PC-3 (cell line): ENCODE results near the gene ITPRID2. TPM values are rescaled to one million over a fixed set of nuclear protein-coding genes. Genes with fewer than 3 reads are reported as not detected.

Source experiments
- ATAC-seq: fragments of 200-7000 bp; cut with Tn5 transposase; 2 replicates; pipeline ENCODE4 v1.9.1; 2020; ENCODE audit warnings: mild to moderate bottlenecking, moderate library complexity
- BruUV-seq: library from RNA; stranded (reverse); fragments of 400-500 nt; replicated peaks from 2 replicates; lab custom pipeline; 2021; lab: Mats Ljungman, UMichigan
- CTCF ChIA-PET: fragments of 300-600 bp; sonication (Branson Sonifier 250); formaldehyde crosslinking; loops from one replicate; lab custom pipeline; 2022; ENCODE audit warnings: antibody characterized with exemption; lab: Charles Lee
- POLR2A ChIA-PET: fragments of 300-600 bp; sonication (Branson Sonifier 250); formaldehyde crosslinking; loops from one replicate; lab custom pipeline; 2022; ENCODE audit warnings: antibody characterized with exemption; ENCODE audit not compliant: unreplicated experiment; lab: Charles Lee
- DNase-seq: peaks from one replicate; pipeline ENCODE4 v3.0.0-alpha.2; 2015
- H2AFZ ChIP-seq: fragments of 300-600 bp; sonication (generic); 2 replicates; pipeline ENCODE4 v1.6.0; 2016; ENCODE audit warnings: antibody characterized with exemption, low read length
- H3F3A ChIP-seq: fragments of 300-600 bp; sonication (generic); one replicate; pipeline ENCODE4 v1.6.0; 2017; ENCODE audit warnings: antibody characterized with exemption, low read length, control low read depth, mild to moderate bottlenecking; ENCODE audit not compliant: unreplicated experiment
- H3K27ac ChIP-seq: fragments of 300-600 bp; sonication (generic); 2 replicates; pipeline ENCODE4 v1.5.1; 2016; ENCODE audit warnings: mild to moderate bottlenecking, low read length
- H3K27me3 ChIP-seq: fragments of 300-600 bp; sonication (generic); 2 replicates; pipeline ENCODE4 v1.6.1; 2016; ENCODE audit warnings: low read length, mixed read lengths
- H3K36me3 ChIP-seq: fragments of 300-600 bp; sonication (generic); 2 replicates; pipeline ENCODE4 v1.6.1; 2016; ENCODE audit warnings: low read depth, mixed run types, low read length, mixed read lengths
- H3K4me1 ChIP-seq: fragments of 300-600 bp; sonication (generic); 2 replicates; pipeline ENCODE4 v1.5.1; 2016; ENCODE audit warnings: low read length; ENCODE audit not compliant: insufficient read depth
- H3K4me2 ChIP-seq: fragments of 300-600 bp; sonication (generic); 2 replicates; pipeline ENCODE4 v1.6.0; 2016; ENCODE audit warnings: low read length
- H3K4me3 ChIP-seq: fragments of 300-600 bp; sonication (generic); 2 replicates; pipeline ENCODE4 v1.5.1; 2016; ENCODE audit warnings: mild to moderate bottlenecking, low read length, mixed read lengths
- H3K79me2 ChIP-seq: fragments of 300-600 bp; sonication (generic); 2 replicates; pipeline ENCODE4 v1.6.1; 2017; ENCODE audit warnings: low read length, mixed read lengths
- H3K9ac ChIP-seq: fragments of 300-600 bp; sonication (generic); 2 replicates; pipeline ENCODE4 v1.6.0; 2016; ENCODE audit warnings: mild to moderate bottlenecking, low read length
- H3K9me2 ChIP-seq: fragments of 300-600 bp; sonication (generic); replicated peaks from 2 replicates; pipeline ENCODE4 v1.6.1; 2016; ENCODE audit warnings: mixed run types, low read length, mixed read lengths
- H3K9me3 ChIP-seq: fragments of 300-600 bp; sonication (generic); 2 replicates; pipeline ENCODE4 v1.6.1; 2016; ENCODE audit warnings: low read length, mixed read lengths
- H4K20me1 ChIP-seq: fragments of 300-600 bp; sonication (generic); 2 replicates; pipeline ENCODE4 v1.6.1; 2016; ENCODE audit warnings: low read length, mixed read lengths
- EZH2 ChIP-seq: fragments of 300-600 bp; sonication (generic); IDR thresholded peaks from one replicate; pipeline ENCODE4 v1.6.1; 2017; ENCODE audit warnings: antibody characterized with exemption, mild to moderate bottlenecking, low read length; ENCODE audit not compliant: unreplicated experiment
- EZH2phosphoT487 ChIP-seq: fragments of 300-600 bp; sonication (generic); IDR thresholded peaks from 2 replicates; pipeline ENCODE4 v1.6.1; 2018; ENCODE audit warnings: mild to moderate bottlenecking, antibody characterized with exemption, low read length, borderline replicate concordance
- intact Hi-C: fragments of 100-400 bp; cut with micrococcal nuclease; formaldehyde crosslinking; loops from 2 replicates; pipeline ENCODE4 v1.9.0; 2023
- total RNA-seq: library from RNA; depleted of rRNA; stranded (reverse); fragments of >200 nt; gene quantifications from 2 replicates; pipeline ENCODE4 v1.2.3, GENCODE V29; 2014
- TF ChIP-seq, protein P1 (sequence below): fragments of 300-600 bp; sonication (generic); conservative IDR thresholded peaks from 2 replicates; pipeline ENCODE4 v1.5.1; 2017; ENCODE audit warnings: antibody characterized with exemption, low read depth, mild to moderate bottlenecking, low read length

The ITPRID2 gene
- total RNA-seq, 1 experiment from 2014 or later: 113 TPM

- no TSS peak for BruUV-seq
- Histone ChIP-seq H3K9ac (no peak overlapping the region), H3F3A (no peaks in the 10 kb centered on the region), H3K4me2 (peak overlapping the region; percentile 50), H3K4me3 (peak overlapping the region; percentile 20; the same call in 1 of the 2 replicates), H3K4me1 (peaks cover 33% of the 10 kb centered on the region), H3K36me3 (no peaks in the 10 kb centered on the region), H3K27me3 (no peaks in the 10 kb centered on the region), H3K79me2 (no peaks in the 10 kb centered on the region), H3K9me3 (no peaks in the 10 kb centered on the region), H2AFZ (0 out of 2 replicates have a peak overlapping the region, but pooled peaks have one; percentile 4), H3K27ac (peak overlapping the region; percentile 44; the same call in 1 of the 2 replicates), H4K20me1 (no peaks in the 10 kb centered on the region), H3K9me2 (no peaks in the 10 kb centered on the region)
- CTCF ChIA-PET: no interaction called here
- intact Hi-C loops: no loop called here
- no peak for ATAC-seq
- POLR2A ChIA-PET: interaction anchor here (0.6 kb wide), 1 partner anchor 56 kb away, joined by 5 read pairs; no protein-coding TSS in a partner anchor
- DNase-seq: no peak
- no peak for TF ChIP-seq EZH2
- TF ChIP-seq, protein P1, sequence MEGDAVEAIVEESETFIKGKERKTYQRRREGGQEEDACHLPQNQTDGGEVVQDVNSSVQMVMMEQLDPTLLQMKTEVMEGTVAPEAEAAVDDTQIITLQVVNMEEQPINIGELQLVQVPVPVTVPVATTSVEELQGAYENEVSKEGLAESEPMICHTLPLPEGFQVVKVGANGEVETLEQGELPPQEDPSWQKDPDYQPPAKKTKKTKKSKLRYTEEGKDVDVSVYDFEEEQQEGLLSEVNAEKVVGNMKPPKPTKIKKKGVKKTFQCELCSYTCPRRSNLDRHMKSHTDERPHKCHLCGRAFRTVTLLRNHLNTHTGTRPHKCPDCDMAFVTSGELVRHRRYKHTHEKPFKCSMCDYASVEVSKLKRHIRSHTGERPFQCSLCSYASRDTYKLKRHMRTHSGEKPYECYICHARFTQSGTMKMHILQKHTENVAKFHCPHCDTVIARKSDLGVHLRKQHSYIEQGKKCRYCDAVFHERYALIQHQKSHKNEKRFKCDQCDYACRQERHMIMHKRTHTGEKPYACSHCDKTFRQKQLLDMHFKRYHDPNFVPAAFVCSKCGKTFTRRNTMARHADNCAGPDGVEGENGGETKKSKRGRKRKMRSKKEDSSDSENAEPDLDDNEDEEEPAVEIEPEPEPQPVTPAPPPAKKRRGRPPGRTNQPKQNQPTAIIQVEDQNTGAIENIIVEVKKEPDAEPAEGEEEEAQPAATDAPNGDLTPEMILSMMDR: no peak
- TF ChIP-seq EZH2phosphoT487: no peak
Measured at GRCh38 chr2:181946444-181947127, 55.1 kb downstream of the ITPRID2 start.

DNA sequence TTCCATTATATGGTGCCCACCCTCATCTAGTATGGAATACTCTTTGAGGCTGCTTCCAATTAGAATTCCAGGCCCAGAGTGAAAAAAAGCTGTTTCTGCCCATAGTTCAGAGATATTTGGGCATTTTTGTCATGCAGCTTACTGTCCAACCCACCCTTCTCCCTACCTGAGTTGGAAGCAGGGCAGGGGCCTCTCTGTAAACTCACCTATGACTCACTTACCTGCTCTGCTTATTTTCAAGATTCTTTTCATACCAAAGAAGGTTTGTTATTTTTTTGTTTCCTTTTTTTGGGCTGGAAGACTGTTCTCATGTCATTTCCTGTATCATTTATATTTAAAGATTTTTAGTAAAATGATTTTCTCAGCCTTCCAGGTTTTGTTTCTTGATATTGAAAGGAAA, 55.7 kb downstream of the ITPRID2 start:
- Histone ChIP-seq H3F3A (no peaks in the 10 kb centered on the region), H3K4me1 (peaks cover 33% of the 10 kb centered on the region), H3K9ac (no peak overlapping the region), H3K4me2 (peak overlapping the region; percentile 50), H2AFZ (no peak overlapping the region), H4K20me1 (no peaks in the 10 kb centered on the region), H3K9me2 (no peaks in the 10 kb centered on the region), H3K36me3 (no peaks in the 10 kb centered on the region), H3K79me2 (no peaks in the 10 kb centered on the region), H3K27ac (peak overlapping the region; percentile 44; the same call in 1 of the 2 replicates), H3K9me3 (no peaks in the 10 kb centered on the region), H3K27me3 (no peaks in the 10 kb centered on the region), H3K4me3 (peak overlapping the region; percentile 20; the same call in 1 of the 2 replicates)
- TF ChIP-seq, protein P1: no peak
- TF ChIP-seq EZH2phosphoT487 (no peak), EZH2 (no peak)
- ATAC-seq (peak; percentile 75), DNase-seq (peak; percentile 71)
- no TSS peak for BruUV-seq
- ChIA-PET POLR2A (interaction anchor here (0.6 kb wide), 1 partner anchor 57 kb away, joined by 5 read pairs; no protein-coding TSS in a partner anchor), CTCF (no interaction called here)
- intact Hi-C loops: no loop called here

DNA sequence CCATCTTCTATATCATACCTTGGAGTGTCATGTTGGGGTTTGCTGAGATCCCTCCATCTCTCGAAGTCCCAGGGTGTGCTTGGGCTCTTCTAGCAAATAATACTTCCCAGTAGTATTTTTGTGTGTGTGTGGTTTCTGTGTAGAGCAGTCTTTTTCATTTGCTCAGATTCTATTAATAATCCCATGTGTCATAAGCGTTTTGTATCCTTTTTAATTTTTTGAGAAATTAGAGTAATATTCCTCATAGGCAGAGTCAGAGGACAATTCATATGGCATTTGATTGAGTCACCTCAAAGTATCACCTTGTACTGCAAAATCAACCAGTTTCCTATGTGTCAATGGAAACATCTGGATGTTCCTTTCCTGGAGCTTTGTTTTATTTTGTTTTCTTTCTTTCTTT, 56.7 kb downstream of the ITPRID2 start:
- Histone ChIP-seq H3K4me1 (peaks cover 33% of the 10 kb centered on the region), H3K79me2 (no peaks in the 10 kb centered on the region), H3K27ac (peak overlapping the region; percentile 44), H3F3A (no peaks in the 10 kb centered on the region), H3K9me3 (no peaks in the 10 kb centered on the region), H3K36me3 (no peaks in the 10 kb centered on the region), H2AFZ (peak overlapping the region; percentile 19; the same call in 1 of the 2 replicates), H3K4me2 (peak overlapping the region; percentile 50), H3K4me3 (no peak overlapping the region), H3K9me2 (no peaks in the 10 kb centered on the region), H3K9ac (no peak overlapping the region), H4K20me1 (no peaks in the 10 kb centered on the region), H3K27me3 (no peaks in the 10 kb centered on the region)
- no TSS peak for BruUV-seq
- intact Hi-C loops: no loop called here
- ChIA-PET POLR2A (interaction anchor here (0.6 kb wide), 1 partner anchor 9 kb away, joined by 5 read pairs; no protein-coding TSS in a partner anchor), CTCF (interaction anchor here (0.7 kb wide), 1 partner anchor 210 kb away, joined by 3 read pairs; no protein-coding TSS in a partner anchor)
- no peak for TF ChIP-seq EZH2phosphoT487
- TF ChIP-seq, protein P1: no peak
- TF ChIP-seq EZH2: no peak
- peak; percentile 35 for DNase-seq
- no peak for ATAC-seq
